Panc1 (cell line): ENCODE data around the gene JMJD4. TPM values are rescaled to one million over a fixed set of nuclear protein-coding genes. Genes with fewer than 3 reads are reported as not detected.

Experiments used
- ATAC-seq: fragments of 200-7000 bp; cut with Tn5 transposase; 2 replicates; pipeline ENCODE4 v1.9.1; 2020; ENCODE audit warnings: mild to moderate bottlenecking, moderate library complexity
- BruUV-seq: library from RNA; stranded (reverse); fragments of 400-500 nt; replicated peaks from 2 replicates; lab custom pipeline; 2021; lab: Mats Ljungman, UMichigan
- CTCF ChIA-PET: fragments of 300-600 bp; sonication (Branson Sonifier 250); formaldehyde crosslinking; loops from one replicate; lab custom pipeline; 2022; ENCODE audit warnings: antibody characterized with exemption; lab: Charles Lee
- POLR2A ChIA-PET: fragments of 300-600 bp; sonication (Branson Sonifier 250); formaldehyde crosslinking; loops from one replicate; lab custom pipeline; 2022; ENCODE audit warnings: antibody characterized with exemption; lab: Charles Lee
- DNase-seq: peaks from one replicate; pipeline ENCODE4 v3.0.0-alpha.2; 2010; ENCODE audit warnings: low read depth, low spot score
- H3K27ac ChIP-seq: 2 replicates; pipeline ENCODE4 v1.5.1; 2011; ENCODE audit warnings: mild to moderate bottlenecking, low read length, inconsistent platforms
- H3K27me3 ChIP-seq: fragments of 200-500 bp; sonication (Bioruptor generic); 2 replicates; pipeline ENCODE4 v1.6.0; 2014; ENCODE audit warnings: low read length, inconsistent platforms; ENCODE audit not compliant: control insufficient read depth, insufficient read depth
- H3K36me3 ChIP-seq: fragments of 200-500 bp; sonication (Bioruptor generic); 2 replicates; pipeline ENCODE4 v1.5.1; 2014; ENCODE audit warnings: inconsistent platforms, mild to moderate bottlenecking, low read length, moderate library complexity; ENCODE audit not compliant: control insufficient read depth, insufficient read depth
- H3K4me1 ChIP-seq: 2 replicates; pipeline ENCODE4 v1.5.1; 2011; ENCODE audit warnings: inconsistent platforms, mild to moderate bottlenecking, low read length, moderate library complexity; ENCODE audit not compliant: control insufficient read depth, insufficient read depth
- H3K4me3 ChIP-seq, 2 experiments: 2 replicates each; pipeline ENCODE4 v1.5.1; 2011 to 2012; ENCODE audit warnings: low read depth in 2 of 2, low read length in 2 of 2, mild to moderate bottlenecking in 2 of 2, inconsistent platforms in 1 of 2, moderate library complexity in 1 of 2
- H3K9me3 ChIP-seq: fragments of 200-500 bp; sonication (Bioruptor generic); 2 replicates; pipeline ENCODE4 v1.5.1; 2014; ENCODE audit warnings: low read depth, mild to moderate bottlenecking, inconsistent platforms, low read length, moderate library complexity; ENCODE audit not compliant: control insufficient read depth, insufficient read depth
- POLR2AphosphoS5 ChIP-seq: IDR thresholded peaks from 2 replicates; pipeline ENCODE4 v1.6.1; 2012; ENCODE audit warnings: mild to moderate bottlenecking, low read depth, low read length, moderate library complexity
- SIN3A ChIP-seq: IDR thresholded peaks from 2 replicates; pipeline ENCODE4 v1.6.1; 2012; ENCODE audit warnings: low read depth, mild to moderate bottlenecking, low read length, moderate library complexity, borderline replicate concordance; ENCODE audit not compliant: insufficient read depth
- TCF7L2 ChIP-seq: IDR thresholded peaks from 2 replicates; pipeline ENCODE4 v1.6.1; 2011; ENCODE audit warnings: mild to moderate bottlenecking, low read depth, low read length, inconsistent platforms
- in situ Hi-C: cut with HindIII; loops from 2 replicates; pipeline ENCODE4 v1.10.0; 2016; ENCODE audit warnings: low sequenced_read_pairs, low pct_unique_long_range_greater_than_20kb
- intact Hi-C: fragments of 100-400 bp; cut with micrococcal nuclease; formaldehyde crosslinking; loops from one replicate; pipeline ENCODE4 v1.10.0; 2022; ENCODE audit not compliant: unreplicated experiment
- total RNA-seq: library from RNA; stranded (reverse); gene quantifications from one replicate; pipeline ENCODE4 v1.2.1, GENCODE V29; 2021; ENCODE audit not compliant: unreplicated experiment
- TF ChIP-seq, protein P1 (sequence below): fragments of 450-650 bp; IDR thresholded peaks from 2 replicates; pipeline ENCODE4 v1.5.1; 2017; ENCODE audit warnings: mild to moderate bottlenecking
- TF ChIP-seq, protein P2 (sequence below), 2 experiments: IDR thresholded peaks; 2 replicates each; pipeline ENCODE4 v1.6.1; 2011 to 2012; ENCODE audit warnings: low read depth in 2 of 2, control low read depth in 1 of 2, low read length in 1 of 2, mild to moderate bottlenecking in 1 of 2, moderate library complexity in 1 of 2; ENCODE audit not compliant: insufficient read depth in 1 of 2

The JMJD4 gene
- total RNA-seq, 1 experiment from 2014 or later = 27.7 TPM

DNA sequence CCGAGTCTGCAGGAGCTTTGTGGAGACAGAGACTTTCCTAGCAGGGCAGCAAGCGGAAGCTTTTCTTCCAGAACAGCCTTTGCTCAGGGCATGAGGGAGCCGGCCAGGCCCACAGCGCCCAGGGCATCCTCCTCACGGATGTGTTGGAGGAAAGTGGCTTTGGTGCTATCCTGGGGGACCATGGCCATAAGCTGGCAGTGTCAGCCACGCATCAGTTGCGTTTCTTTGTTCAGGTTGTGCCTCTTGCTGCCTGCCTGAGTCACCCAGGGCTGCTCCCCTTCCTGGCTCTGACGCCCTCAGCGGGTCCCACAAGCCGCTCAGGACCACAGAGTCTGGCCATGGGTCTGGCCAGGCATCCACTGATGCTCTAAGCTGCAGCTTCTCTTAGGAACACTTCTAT is 40.7 kb upstream of the JMJD4 start:
- no TSS peak for BruUV-seq

DNA sequence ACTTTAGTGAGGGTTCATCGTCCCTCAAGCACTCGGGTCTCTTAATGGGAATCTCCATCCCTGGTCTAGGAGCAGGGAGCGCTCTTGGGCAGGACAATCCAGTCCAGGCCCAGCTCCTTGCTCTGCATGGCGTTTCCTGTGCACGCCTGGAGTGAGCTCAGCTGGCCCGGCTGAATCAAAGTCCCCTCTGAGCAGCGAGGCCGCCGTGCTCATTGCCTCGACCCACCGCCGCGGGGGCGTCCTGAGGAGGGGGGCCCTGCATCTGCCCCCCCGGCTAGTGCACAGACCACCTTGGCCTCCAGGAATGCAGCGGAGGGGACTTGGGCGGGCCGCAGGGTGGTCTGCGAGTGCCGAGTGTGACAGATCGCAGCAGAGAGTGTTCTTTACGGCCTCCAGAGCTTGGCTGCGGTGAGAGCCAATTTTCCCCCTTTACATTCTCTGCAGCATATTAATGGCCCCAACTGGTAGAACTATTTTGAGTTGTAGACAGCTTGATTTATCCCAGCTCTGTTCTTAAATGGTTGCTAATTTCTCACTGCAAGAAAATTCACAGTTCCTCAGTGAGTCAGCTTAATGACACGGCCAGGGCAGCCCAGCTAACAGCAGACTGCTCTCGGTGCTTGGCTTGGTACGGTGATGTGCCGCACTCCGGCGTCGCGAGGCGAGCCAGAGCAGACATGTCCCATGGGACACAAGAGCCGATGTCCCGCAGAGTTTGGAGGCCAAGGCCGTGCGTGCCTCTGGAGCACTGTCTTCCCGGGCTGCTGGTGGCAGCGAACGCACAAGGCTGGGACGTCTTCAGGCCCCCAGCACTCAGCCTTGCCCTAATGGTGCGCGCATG is 39.9 kb upstream of the JMJD4 start:
- ATAC-seq (no peak), DNase-seq (no peak)
- CTCF ChIA-PET = interaction anchor here (0.7 kb wide), 1 partner anchor 16 kb away, joined by 3 read pairs; no protein-coding TSS in a partner anchor
- POLR2A ChIA-PET = interaction anchor here (0.7 kb wide), 1 partner anchor 179 kb away, joined by 3 read pairs; no protein-coding TSS in a partner anchor
- intact Hi-C loops = no loop called here
- Histone ChIP-seq H3K27ac (no peak overlapping the region), H3K9me3 (no peaks in the 10 kb centered on the region), H3K4me1 (no peaks in the 10 kb centered on the region), H3K4me3 (no peak overlapping the region), H3K27me3 (no peaks in the 10 kb centered on the region), H3K36me3 (0 out of 2 replicates have a peak, but pooled peaks cover 3% of the 10 kb centered on the region)
- in situ Hi-C loops = no loop called here
- TF ChIP-seq TCF7L2 = no peak
- TF ChIP-seq, protein P1, sequence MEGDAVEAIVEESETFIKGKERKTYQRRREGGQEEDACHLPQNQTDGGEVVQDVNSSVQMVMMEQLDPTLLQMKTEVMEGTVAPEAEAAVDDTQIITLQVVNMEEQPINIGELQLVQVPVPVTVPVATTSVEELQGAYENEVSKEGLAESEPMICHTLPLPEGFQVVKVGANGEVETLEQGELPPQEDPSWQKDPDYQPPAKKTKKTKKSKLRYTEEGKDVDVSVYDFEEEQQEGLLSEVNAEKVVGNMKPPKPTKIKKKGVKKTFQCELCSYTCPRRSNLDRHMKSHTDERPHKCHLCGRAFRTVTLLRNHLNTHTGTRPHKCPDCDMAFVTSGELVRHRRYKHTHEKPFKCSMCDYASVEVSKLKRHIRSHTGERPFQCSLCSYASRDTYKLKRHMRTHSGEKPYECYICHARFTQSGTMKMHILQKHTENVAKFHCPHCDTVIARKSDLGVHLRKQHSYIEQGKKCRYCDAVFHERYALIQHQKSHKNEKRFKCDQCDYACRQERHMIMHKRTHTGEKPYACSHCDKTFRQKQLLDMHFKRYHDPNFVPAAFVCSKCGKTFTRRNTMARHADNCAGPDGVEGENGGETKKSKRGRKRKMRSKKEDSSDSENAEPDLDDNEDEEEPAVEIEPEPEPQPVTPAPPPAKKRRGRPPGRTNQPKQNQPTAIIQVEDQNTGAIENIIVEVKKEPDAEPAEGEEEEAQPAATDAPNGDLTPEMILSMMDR = no peak
- TF ChIP-seq SIN3A = no peak
- no peak for TF ChIP-seq POLR2AphosphoS5
- TF ChIP-seq, protein P2, sequence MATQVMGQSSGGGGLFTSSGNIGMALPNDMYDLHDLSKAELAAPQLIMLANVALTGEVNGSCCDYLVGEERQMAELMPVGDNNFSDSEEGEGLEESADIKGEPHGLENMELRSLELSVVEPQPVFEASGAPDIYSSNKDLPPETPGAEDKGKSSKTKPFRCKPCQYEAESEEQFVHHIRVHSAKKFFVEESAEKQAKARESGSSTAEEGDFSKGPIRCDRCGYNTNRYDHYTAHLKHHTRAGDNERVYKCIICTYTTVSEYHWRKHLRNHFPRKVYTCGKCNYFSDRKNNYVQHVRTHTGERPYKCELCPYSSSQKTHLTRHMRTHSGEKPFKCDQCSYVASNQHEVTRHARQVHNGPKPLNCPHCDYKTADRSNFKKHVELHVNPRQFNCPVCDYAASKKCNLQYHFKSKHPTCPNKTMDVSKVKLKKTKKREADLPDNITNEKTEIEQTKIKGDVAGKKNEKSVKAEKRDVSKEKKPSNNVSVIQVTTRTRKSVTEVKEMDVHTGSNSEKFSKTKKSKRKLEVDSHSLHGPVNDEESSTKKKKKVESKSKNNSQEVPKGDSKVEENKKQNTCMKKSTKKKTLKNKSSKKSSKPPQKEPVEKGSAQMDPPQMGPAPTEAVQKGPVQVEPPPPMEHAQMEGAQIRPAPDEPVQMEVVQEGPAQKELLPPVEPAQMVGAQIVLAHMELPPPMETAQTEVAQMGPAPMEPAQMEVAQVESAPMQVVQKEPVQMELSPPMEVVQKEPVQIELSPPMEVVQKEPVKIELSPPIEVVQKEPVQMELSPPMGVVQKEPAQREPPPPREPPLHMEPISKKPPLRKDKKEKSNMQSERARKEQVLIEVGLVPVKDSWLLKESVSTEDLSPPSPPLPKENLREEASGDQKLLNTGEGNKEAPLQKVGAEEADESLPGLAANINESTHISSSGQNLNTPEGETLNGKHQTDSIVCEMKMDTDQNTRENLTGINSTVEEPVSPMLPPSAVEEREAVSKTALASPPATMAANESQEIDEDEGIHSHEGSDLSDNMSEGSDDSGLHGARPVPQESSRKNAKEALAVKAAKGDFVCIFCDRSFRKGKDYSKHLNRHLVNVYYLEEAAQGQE (IDR thresholded peaks at IDR 0.05; ENCODE audit: insufficient read depth in 1 of 2, low read depth in 2 of 2, low read length in 1 of 2) = no peak
- BruUV-seq = no TSS peak

More for the DNA sequence above, 40.7 kb upstream of the JMJD4 start:
- Histone ChIP-seq H3K4me1 (no peaks in the 10 kb centered on the region), H3K4me3 (no peak overlapping the region), H3K36me3 (0 out of 2 replicates have a peak, but pooled peaks cover 3% of the 10 kb centered on the region), H3K27ac (peak overlapping the region; percentile 12; the same call in 1 of the 2 replicates), H3K27me3 (no peaks in the 10 kb centered on the region), H3K9me3 (no peaks in the 10 kb centered on the region)
- TF ChIP-seq, protein P1 = no peak
- no peak for TF ChIP-seq TCF7L2
- TF ChIP-seq, protein P2 (IDR thresholded peaks at IDR 0.05; ENCODE audit: insufficient read depth in 1 of 2, low read depth in 2 of 2, low read length in 1 of 2) = no peak
- TF ChIP-seq POLR2AphosphoS5 = no peak
- no peak for TF ChIP-seq SIN3A
- ChIA-PET POLR2A (no interaction called here), CTCF (no interaction called here)
- ATAC-seq = no peak
- intact Hi-C loops = no loop called here
- DNase-seq = no peak
- in situ Hi-C loops = no loop called here
